GM12864 (cell line): ENCODE results near the gene TRAF3.

Source experiments
- DNase-seq: peaks from one replicate; pipeline ENCODE4 v3.0.0-alpha.2; 2011; ENCODE audit warnings: low read depth
- H3K4me3 ChIP-seq: 2 replicates; pipeline ENCODE4 v1.5.1; 2011; ENCODE audit warnings: mild to moderate bottlenecking, low read depth, low read length, control low read depth
- TF ChIP-seq, protein P1 (sequence below): IDR thresholded peaks from 2 replicates; pipeline ENCODE4 v1.5.1; 2011; ENCODE audit warnings: low read depth, mild to moderate bottlenecking, moderate library complexity, low read length, control low read depth, inconsistent platforms; ENCODE audit errors: missing control alignments

The TRAF3 gene

DNA sequence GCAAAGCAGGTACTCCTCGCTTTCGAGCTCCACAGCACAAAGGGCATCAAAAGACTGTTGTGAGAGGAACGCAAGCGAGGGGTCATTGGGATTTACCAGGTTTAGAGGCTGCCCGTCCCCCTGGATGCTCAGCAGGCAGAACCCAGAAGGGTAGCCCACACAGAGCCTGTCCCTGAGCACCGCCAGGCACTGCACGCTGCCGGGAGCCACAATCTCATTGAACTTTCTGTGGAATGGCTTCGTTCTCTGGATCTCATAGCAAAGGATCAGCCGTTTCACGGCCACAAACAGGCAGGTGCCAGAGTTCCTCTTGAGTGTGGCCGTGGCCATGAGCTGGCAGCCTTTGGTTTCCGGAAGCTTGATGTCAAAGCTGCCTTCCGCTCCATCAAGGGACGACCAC, 166.7 kb downstream of the TRAF3 start:
- TF ChIP-seq, protein P1, sequence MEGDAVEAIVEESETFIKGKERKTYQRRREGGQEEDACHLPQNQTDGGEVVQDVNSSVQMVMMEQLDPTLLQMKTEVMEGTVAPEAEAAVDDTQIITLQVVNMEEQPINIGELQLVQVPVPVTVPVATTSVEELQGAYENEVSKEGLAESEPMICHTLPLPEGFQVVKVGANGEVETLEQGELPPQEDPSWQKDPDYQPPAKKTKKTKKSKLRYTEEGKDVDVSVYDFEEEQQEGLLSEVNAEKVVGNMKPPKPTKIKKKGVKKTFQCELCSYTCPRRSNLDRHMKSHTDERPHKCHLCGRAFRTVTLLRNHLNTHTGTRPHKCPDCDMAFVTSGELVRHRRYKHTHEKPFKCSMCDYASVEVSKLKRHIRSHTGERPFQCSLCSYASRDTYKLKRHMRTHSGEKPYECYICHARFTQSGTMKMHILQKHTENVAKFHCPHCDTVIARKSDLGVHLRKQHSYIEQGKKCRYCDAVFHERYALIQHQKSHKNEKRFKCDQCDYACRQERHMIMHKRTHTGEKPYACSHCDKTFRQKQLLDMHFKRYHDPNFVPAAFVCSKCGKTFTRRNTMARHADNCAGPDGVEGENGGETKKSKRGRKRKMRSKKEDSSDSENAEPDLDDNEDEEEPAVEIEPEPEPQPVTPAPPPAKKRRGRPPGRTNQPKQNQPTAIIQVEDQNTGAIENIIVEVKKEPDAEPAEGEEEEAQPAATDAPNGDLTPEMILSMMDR: no peak
- no peak overlapping the region for H3K4me3 ChIP-seq
- no peak for DNase-seq

DNA sequence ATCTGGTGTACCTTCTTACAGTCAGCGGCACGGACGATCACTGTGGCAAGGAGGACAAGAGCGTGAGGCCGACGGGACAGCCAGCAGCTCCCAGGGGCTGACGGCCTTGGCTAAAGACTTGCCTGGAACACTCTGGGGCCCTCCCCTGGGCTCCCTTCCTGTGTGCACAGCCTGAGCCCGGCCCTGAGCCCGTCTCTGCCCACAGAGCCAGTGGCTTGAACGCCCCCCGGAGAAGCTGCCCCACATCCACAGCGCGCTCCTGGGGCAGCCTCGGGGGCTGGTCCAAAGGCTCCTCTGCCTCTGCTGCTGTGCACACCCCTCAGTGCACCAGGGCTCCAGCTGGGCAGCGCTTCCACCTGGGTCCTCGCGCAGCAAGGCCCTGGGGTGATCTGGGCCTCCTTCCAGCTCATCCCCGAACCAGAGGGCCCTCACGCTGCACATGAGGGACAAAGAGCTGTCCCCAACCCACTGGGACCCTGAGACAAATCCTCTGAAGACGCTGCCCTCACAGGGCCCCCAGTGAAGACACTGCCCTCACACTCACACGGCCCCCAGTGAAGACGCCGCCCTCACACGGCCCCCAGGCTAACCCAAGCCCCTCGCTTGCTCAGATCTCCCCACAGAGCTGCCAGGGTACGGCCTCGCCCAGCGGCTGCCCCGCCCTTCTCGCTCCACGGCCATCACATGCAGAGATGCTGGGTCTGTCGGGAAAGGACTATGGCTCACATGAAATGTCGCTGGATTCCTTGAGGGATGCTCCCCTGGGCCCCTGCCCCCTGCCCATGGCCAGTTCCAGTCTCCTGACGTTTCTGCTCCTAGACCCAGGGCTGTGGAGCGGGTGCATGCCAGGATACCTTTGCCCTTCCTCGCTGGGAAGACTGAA, 167.4 kb downstream of the TRAF3 start:
- no peak overlapping the region for H3K4me3 ChIP-seq
- DNase-seq: no peak
- TF ChIP-seq, protein P1: no peak

DNA sequence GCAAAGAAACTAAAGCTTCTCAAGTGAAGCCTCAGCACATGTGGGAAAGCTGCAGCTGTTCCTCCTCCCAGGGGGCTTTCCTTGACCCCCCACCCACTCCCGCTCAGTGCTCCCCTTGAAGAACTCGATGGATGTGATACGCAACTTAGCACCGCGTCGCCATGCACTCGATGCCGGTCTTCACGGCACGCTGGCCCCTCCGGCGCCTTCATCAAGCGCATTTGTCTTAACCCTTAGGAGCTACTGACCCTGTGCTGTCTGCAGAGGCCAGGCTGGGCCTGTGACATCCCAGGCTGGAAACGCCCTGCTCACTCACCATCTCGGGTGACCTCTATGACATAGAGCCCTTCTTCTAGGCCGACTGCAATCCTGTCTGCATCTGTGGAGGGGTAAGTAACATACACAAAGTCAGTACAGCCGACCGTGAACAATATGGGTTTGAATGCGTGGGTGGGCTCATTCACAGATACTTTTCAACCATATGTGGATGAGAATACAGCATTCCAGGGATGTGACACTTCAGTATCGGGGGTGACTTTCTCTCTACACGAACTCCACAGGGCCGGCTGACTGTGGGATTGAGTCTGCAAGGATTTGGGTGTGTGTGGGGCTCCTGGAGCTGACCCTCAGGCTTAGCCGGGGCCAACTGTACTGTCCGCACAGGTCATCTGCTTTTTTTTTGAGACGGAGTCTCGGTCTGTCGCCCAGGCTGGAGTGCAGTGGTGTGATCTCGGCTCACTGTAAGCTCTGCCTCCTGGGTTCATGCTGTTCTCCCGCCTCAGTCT, 168.3 kb downstream of the TRAF3 start:
- TF ChIP-seq, protein P1: no peak
- DNase-seq: no peak
- no peak overlapping the region for H3K4me3 ChIP-seq

DNA sequence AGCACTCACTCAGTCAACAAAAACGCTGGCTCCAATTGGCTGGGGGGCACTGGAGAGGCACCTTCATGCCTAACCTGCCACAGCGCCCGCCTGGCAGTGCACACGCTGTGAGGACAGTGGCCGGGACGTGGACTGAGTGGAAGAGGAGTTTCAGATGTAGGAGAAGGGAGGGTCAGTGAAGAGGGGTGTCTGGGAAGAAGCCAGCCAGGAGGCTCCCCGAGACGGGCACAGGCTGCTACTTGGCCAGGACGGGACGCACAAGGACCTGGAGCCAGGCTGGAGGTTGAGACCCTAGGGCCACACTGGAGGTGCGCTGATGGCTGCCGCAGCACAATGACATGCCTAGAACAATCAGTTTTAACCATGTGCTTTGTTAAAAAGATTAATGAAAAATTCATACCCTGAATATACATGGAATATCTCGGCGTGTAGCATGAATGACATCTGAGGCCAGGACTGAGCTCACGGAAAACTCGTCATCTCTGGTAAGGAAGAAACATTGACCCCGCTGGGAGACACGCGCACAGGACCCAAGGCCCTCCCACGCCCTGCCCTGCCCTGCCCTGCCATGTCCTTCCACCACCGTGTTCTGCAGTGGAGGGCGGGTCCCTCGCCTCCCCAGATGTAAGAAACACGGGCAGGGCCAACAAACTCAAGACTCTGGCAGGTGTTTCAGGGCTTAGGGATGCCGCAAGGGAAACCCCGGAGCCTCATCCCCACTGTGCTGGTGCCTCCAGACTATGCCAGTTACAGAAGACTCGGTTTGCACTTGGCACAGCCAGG, 170.3 kb downstream of the TRAF3 start:
- TF ChIP-seq, protein P1: no peak
- H3K4me3 ChIP-seq: no peak overlapping the region
- DNase-seq: no peak

DNA sequence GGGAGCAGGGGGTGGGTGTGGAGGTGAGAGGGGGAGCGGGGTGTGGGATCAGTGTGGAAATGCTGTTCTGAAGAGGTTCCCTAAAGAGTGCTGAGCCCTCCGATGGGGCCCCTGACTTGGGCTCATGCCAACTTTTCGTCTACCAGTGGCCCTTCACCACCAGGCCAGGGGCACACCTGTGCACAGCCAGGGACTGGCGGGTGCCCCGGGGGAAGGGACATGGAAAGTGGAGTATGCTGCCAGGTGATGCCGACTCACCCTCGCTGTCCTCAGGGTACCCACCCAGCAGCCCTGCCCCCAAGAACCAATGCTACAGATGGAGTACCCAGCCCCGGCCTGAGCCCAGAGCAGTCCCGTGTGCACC, 171.4 kb downstream of the TRAF3 start:
- TF ChIP-seq, protein P1: no peak
- no peak overlapping the region for H3K4me3 ChIP-seq
- DNase-seq: no peak

DNA sequence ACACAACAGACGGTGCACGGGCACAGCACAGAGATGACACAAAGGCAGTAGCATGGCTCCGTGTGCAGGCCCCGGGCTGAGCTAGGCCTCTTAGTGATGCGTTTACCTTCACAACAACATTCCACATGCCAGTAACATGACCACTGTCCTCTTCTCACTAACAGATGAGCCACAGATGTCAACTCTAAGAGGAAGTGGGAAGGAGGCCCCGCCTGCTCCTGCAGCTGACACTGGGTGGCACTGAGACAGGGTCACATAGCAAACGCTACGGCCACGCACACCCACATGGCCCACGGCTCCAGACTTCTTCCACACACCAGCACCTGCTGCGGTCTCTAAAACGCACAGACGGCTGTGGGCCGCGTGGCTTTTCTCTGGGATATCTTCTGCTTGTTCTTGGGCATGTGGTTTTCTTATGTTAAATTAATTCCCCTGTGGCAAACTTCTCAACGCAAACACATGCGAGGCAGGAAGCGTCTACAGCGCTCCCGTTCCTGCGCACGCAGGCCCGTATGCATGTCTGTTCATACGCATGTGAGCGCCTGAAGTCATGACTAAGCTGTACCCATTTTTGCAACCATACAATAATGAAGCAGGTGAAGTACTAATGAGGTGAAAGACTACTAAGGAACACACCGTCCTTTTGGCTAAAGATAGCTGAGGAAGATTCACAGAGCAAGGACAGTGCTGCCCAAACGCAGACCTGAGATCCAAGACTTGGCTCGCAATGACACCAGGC, 172.0 kb downstream of the TRAF3 start:
- TF ChIP-seq, protein P1: no peak
- H3K4me3 ChIP-seq: no peak overlapping the region
- DNase-seq: peak; percentile 21
